DOHH2 (cell line): ENCODE measurements around the gene IRS2.

Source experiments
- H3F3A ChIP-seq: fragments of 200-600 bp; sonication (generic), shearing (Covaris generic); 2 replicates; pipeline ENCODE4 v1.6.0; 2016; ENCODE audit warnings: antibody characterized with exemption, mild to moderate bottlenecking; ENCODE audit not compliant: control insufficient read depth, insufficient read depth
- H3K27ac ChIP-seq: fragments of 200-600 bp; sonication (generic); 2 replicates; pipeline ENCODE4 v1.5.1; 2014; ENCODE audit warnings: low read depth, mild to moderate bottlenecking, low read length, moderate library complexity
- H3K27me3 ChIP-seq: fragments of 200-600 bp; sonication (generic); 2 replicates; pipeline ENCODE4 v1.6.1; 2014; ENCODE audit warnings: mild to moderate bottlenecking, low read length, mixed read lengths; ENCODE audit not compliant: control insufficient read depth
- H3K36me3 ChIP-seq: fragments of 200-600 bp; sonication (generic); 2 replicates; pipeline ENCODE4 v1.6.1; 2014; ENCODE audit warnings: mild to moderate bottlenecking, low read length, moderate library complexity, mixed read lengths; ENCODE audit not compliant: control insufficient read depth
- H3K4me1 ChIP-seq: fragments of 200-600 bp; sonication (generic); 2 replicates; pipeline ENCODE4 v1.6.1; 2014; ENCODE audit warnings: mild to moderate bottlenecking, low read length, mixed read lengths; ENCODE audit not compliant: control insufficient read depth
- H3K4me2 ChIP-seq: fragments of 200-600 bp; sonication (generic); 2 replicates; pipeline ENCODE4 v1.6.0; 2014; ENCODE audit warnings: mild to moderate bottlenecking, low read length, moderate library complexity
- H3K4me3 ChIP-seq: fragments of 200-600 bp; sonication (generic); 2 replicates; pipeline ENCODE4 v1.5.1; 2014; ENCODE audit warnings: mild to moderate bottlenecking, low read length, mixed read lengths
- H3K79me2 ChIP-seq: fragments of 200-600 bp; sonication (generic); 2 replicates; pipeline ENCODE4 v1.6.1; 2014; ENCODE audit warnings: mild to moderate bottlenecking, low read length, mixed read lengths; ENCODE audit not compliant: control insufficient read depth
- H3K9me2 ChIP-seq: fragments of 200-600 bp; sonication (generic); replicated peaks from 2 replicates; pipeline ENCODE4 v1.6.1; 2014; ENCODE audit warnings: mild to moderate bottlenecking, low read length, mixed read lengths; ENCODE audit not compliant: control insufficient read depth
- H3K9me3 ChIP-seq: fragments of 200-600 bp; sonication (generic); 2 replicates; pipeline ENCODE4 v1.6.1; 2014; ENCODE audit warnings: antibody characterized with exemption, low read length, mixed read lengths; ENCODE audit not compliant: control insufficient read depth, insufficient read depth
- H4K20me1 ChIP-seq: fragments of 200-600 bp; sonication (generic); 2 replicates; pipeline ENCODE4 v1.6.0; 2014; ENCODE audit warnings: low read depth, mild to moderate bottlenecking, antibody characterized with exemption, low read length, moderate library complexity; ENCODE audit not compliant: control insufficient read depth, insufficient read depth
- EZH2phosphoT487 ChIP-seq: fragments of 200-600 bp; sonication (generic); IDR thresholded peaks from 2 replicates; pipeline ENCODE4 v1.6.1; 2017; ENCODE audit warnings: borderline replicate concordance, mild to moderate bottlenecking, antibody characterized with exemption, low read length, moderate library complexity, mixed read lengths
- TF ChIP-seq, protein P1 (sequence below): fragments of 200-600 bp; sonication (generic); IDR thresholded peaks from one replicate; pipeline ENCODE4 v1.5.1; 2014; ENCODE audit warnings: antibody characterized with exemption, mild to moderate bottlenecking, low read depth, low read length; ENCODE audit not compliant: poor library complexity, severe bottlenecking

IRS2 gene

GRCh38 chr13:109770436-109770835 lies 15.9 kb downstream of the IRS2 start:
- Histone ChIP-seq H3K27ac (no peak overlapping the region), H4K20me1 (no peaks in the 10 kb centered on the region), H3K4me2 (no peak overlapping the region), H3K36me3 (no peaks in the 10 kb centered on the region), H3K27me3 (no peaks in the 10 kb centered on the region), H3K4me1 (no peaks in the 10 kb centered on the region), H3K4me3 (no peak overlapping the region), H3F3A (no peaks in the 10 kb centered on the region), H3K9me3 (no peaks in the 10 kb centered on the region), H3K79me2 (no peaks in the 10 kb centered on the region), H3K9me2 (no peaks in the 10 kb centered on the region)
- no peak for TF ChIP-seq EZH2phosphoT487
- TF ChIP-seq, protein P1, sequence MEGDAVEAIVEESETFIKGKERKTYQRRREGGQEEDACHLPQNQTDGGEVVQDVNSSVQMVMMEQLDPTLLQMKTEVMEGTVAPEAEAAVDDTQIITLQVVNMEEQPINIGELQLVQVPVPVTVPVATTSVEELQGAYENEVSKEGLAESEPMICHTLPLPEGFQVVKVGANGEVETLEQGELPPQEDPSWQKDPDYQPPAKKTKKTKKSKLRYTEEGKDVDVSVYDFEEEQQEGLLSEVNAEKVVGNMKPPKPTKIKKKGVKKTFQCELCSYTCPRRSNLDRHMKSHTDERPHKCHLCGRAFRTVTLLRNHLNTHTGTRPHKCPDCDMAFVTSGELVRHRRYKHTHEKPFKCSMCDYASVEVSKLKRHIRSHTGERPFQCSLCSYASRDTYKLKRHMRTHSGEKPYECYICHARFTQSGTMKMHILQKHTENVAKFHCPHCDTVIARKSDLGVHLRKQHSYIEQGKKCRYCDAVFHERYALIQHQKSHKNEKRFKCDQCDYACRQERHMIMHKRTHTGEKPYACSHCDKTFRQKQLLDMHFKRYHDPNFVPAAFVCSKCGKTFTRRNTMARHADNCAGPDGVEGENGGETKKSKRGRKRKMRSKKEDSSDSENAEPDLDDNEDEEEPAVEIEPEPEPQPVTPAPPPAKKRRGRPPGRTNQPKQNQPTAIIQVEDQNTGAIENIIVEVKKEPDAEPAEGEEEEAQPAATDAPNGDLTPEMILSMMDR = no peak

- Histone ChIP-seq H3K4me2 (no peak overlapping the region), H3K4me1 (no peaks in the 10 kb centered on the region), H3K9me3 (no peaks in the 10 kb centered on the region), H3K27ac (no peak overlapping the region), H3K79me2 (no peaks in the 10 kb centered on the region), H3K9me2 (no peaks in the 10 kb centered on the region), H3K27me3 (no peaks in the 10 kb centered on the region), H3K36me3 (no peaks in the 10 kb centered on the region), H3K4me3 (no peak overlapping the region), H3F3A (no peaks in the 10 kb centered on the region), H4K20me1 (no peaks in the 10 kb centered on the region)
- TF ChIP-seq, protein P1 = no peak
- TF ChIP-seq EZH2phosphoT487 = no peak
These were observed 16.5 kb downstream of the IRS2 start for GRCh38 chr13:109769921-109770320.

DNA sequence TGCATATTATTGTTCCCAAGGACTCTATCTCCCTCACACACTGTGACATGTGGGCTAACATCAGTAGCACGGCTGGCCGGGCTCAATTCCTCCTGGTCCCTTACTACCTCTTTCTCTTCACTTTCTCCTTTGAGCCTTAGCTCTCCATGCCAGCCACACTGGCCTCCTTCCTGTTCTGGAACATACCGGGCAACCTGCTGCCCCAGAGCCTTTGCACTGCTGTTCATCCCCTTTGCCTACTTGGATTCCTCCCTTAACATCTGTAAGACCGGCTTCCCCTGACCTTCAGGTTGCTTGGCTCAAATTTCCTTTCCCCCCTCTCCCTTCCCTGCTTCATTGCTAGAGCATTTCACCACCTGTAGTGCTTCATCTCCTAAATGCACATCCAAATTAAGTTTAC lies 17.1 kb downstream of the IRS2 start:
- Histone ChIP-seq H4K20me1 (no peaks in the 10 kb centered on the region), H3K4me2 (no peak overlapping the region), H3K79me2 (no peaks in the 10 kb centered on the region), H3K9me2 (no peaks in the 10 kb centered on the region), H3K27me3 (no peaks in the 10 kb centered on the region), H3K4me1 (no peaks in the 10 kb centered on the region), H3K4me3 (no peak overlapping the region), H3K36me3 (no peaks in the 10 kb centered on the region), H3F3A (no peaks in the 10 kb centered on the region), H3K27ac (no peak overlapping the region), H3K9me3 (no peaks in the 10 kb centered on the region)
- TF ChIP-seq, protein P1 = no peak
- TF ChIP-seq EZH2phosphoT487 = no peak

DNA sequence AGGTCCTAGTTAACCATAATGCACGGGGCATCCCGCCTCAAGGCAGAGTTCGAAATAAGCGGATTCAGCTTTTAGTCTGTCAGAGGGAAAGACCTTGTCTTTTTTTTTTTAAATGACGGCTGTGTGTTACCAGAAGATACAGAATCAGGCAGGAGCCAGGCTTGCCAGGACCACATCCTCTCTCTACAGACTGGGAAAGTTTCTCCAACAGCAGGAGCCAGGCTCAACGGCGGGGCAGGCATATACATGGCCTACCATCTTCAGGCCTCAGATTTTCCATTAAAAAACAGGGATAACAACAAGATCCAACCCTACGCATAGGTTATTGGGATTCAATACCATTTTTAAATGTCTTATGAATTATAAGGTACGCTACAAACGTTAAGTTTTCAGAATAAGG lies 17.8 kb downstream of the IRS2 start:
- H3K9me3 ChIP-seq = no peaks in the 10 kb centered on the region
- H3K4me2 ChIP-seq = no peak overlapping the region
- TF ChIP-seq, protein P1 = no peak
- no peak for TF ChIP-seq EZH2phosphoT487
- no peaks in the 10 kb centered on the region for H3F3A ChIP-seq
- H4K20me1 ChIP-seq = no peaks in the 10 kb centered on the region
- no peaks in the 10 kb centered on the region for H3K4me1 ChIP-seq
- no peaks in the 10 kb centered on the region for H3K79me2 ChIP-seq
- no peaks in the 10 kb centered on the region for H3K27me3 ChIP-seq
- no peak overlapping the region for H3K27ac ChIP-seq
- no peak overlapping the region for H3K4me3 ChIP-seq
- H3K9me2 ChIP-seq = no peaks in the 10 kb centered on the region
- H3K36me3 ChIP-seq = no peaks in the 10 kb centered on the region
